ENCODE measurements around the gene NRG3.

Gene NRG3

DNA sequence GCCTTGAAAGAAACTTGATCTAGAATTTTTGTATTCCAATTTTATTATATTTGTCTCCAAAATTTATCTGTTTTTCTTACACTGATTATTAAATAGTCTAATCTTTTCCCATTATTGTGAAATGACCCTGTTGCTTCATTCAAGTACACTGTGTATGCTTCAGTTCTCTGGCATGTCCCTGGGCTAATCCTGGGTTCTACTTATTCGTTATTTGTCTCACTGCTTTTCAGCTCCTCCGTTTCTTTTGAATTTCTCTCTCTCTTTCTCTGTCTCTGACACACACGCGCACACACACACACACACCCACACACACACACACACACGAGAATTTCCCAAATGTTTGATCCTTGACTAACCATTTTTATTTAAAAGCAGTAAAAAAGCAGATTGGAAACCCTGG, 768.6 kb downstream of the NRG3 start:
- no peak overlapping the region for H3K27ac ChIP-seq
- TF ChIP-seq, protein P1, sequence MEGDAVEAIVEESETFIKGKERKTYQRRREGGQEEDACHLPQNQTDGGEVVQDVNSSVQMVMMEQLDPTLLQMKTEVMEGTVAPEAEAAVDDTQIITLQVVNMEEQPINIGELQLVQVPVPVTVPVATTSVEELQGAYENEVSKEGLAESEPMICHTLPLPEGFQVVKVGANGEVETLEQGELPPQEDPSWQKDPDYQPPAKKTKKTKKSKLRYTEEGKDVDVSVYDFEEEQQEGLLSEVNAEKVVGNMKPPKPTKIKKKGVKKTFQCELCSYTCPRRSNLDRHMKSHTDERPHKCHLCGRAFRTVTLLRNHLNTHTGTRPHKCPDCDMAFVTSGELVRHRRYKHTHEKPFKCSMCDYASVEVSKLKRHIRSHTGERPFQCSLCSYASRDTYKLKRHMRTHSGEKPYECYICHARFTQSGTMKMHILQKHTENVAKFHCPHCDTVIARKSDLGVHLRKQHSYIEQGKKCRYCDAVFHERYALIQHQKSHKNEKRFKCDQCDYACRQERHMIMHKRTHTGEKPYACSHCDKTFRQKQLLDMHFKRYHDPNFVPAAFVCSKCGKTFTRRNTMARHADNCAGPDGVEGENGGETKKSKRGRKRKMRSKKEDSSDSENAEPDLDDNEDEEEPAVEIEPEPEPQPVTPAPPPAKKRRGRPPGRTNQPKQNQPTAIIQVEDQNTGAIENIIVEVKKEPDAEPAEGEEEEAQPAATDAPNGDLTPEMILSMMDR (conservative IDR thresholded peaks at IDR 0.05): no peak

DNA sequence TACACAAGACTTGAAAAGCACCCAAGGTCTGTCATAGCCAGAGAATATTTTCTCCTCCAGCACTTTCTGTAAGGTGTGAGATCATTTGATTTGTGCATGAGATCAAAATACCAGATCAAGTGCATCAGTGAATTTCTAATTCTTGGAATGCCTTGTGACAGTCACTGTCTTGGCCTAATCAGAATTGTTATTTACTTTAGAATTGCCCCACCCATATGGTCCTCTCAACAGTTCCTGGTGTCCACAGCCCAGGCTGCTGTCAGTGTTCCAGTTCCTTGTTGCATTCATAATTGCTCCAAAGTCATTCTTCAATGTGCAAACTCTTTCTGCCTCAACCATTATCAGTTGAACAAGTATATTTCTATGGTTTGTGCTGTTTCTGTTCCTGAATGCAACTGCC, 770.2 kb downstream of the NRG3 start:
- TF ChIP-seq, protein P1 (conservative IDR thresholded peaks at IDR 0.05): no peak
- H3K27ac ChIP-seq: no peak overlapping the region

DNA sequence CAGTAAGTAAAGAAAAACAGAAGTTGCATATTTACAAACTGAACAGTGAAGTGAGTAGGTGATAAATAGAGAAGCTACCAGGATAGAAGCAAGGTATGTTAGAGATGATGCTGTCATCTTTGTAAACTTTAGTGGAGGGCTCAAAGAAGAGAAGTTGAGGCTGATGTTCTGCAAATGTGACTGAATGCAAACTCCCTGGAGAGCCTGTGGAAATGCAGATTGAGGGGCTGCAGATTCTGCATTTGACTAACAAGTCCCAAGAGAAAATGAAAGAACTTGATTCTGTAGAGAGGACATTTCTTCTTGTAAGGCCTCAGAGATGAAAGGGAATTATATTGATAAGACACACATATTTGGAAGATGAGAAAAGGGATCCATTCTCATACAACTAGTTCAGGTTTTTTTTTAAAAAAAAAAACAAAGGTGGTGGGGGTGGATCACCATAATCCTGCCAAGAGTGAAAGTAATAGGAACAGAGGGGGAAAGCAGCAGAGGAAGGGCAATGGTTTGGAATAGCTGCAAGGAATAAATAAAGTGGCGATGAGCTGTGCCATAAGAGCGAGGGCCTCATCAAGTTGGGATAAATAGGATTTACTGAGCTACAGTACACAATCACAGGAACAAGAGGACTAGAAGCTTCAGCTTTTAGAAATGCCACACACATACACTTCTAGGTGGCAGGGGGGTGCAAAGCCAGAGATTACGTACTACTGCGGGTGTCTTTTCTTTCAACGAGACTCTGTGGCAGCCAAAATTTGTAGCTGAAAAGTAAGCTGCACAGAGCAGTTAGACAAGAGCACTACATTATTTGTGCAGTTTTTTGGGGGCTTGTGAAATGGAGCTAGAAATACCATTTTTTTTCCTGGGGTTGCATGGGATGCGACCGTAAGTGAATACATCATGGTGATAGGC, 778.5 kb downstream of the NRG3 start:
- TF ChIP-seq, protein P1 (conservative IDR thresholded peaks at IDR 0.05): no peak
- no peak overlapping the region for H3K27ac ChIP-seq

DNA sequence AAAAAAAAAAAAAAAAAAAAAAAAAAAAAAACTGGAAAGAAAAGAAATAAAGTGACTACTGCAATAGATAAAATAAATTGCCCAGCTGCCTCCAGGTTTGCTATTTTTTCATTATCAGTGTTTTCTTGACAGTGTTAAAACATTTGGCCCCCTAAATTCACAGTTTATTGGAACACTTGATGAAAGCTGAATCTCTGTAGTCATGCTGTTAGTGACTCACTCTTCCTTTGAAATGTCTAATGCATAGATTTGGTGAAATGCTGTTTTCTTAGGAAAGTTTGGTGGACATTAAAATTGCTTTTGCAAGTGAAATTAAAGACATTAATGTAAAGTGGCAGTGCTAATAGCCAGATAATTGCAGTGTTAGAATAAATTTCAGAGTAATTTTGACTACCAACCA, 785.2 kb downstream of the NRG3 start:
- TF ChIP-seq, protein P1 (conservative IDR thresholded peaks at IDR 0.05): no peak
- H3K27ac ChIP-seq: no peak overlapping the region

DNA sequence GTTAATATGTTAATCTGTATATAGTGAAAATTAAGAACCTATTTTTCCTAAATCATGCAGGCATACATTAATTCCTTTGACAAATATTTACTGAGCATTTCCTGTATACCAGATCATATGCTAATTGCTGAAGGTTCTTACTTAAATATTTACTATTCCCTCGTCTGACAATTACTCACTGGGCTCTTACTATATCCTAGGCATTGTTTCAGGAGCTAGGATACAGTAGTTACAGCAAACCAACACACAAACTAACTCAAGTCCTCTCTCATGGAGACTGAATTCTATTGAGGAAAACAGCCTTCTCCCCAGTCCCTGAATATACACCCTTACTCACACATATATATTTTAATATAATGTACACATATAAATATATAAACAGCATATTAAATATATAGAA, 786.0 kb downstream of the NRG3 start:
- no peak overlapping the region for H3K27ac ChIP-seq
- TF ChIP-seq, protein P1 (conservative IDR thresholded peaks at IDR 0.05): no peak

DNA sequence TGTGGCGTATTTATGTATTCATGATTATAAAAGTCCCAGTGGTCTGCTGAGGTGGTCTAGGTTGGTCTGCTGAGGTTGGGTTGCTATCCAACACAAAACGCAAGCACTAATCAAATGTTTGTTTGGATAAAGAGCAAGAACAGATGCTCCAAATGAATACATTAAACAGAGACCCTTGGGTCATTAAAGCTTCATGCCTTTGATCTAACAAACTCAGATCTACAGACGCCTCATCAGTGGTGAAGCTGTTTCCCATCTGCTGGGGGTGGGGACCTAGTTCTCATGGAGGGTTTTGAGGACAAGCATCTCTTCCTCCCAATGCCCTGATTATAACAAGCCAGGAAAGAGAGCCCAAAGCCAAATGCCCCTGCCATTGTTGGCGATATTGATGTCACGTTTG, 786.7 kb downstream of the NRG3 start:
- TF ChIP-seq, protein P1 (conservative IDR thresholded peaks at IDR 0.05): no peak
- no peak overlapping the region for H3K27ac ChIP-seq

DNA sequence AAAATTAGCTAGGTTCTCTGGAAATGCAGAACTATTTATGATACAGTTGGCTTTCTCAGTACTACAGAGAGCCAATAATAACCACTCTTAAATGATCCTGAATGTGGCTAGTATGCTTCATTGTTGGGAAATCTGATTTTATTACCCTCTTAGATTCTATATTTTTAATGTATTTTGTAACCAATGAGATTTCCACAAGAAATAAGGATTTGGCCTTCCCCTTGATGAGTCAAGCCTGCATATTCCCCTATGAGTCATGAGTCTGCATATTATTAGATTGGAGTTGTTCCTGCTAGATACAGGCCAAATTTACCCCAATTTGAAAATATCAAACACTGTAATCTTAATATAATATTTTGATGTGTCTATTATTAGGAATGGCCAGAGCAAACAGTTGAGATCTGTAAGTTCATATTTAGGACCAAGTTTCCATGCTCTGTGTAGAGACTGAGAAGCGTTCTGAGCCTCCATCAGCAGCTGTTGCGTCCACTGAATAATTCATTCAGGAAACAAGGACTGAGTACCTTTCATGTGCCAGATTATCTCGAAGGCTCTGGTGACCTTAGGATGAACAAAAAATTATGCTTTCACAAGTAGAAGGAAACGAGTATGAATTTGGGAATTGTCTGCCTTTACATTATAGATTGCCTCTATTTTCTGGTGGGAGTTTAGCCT, 793.4 kb downstream of the NRG3 start:
- no peak overlapping the region for H3K27ac ChIP-seq
- TF ChIP-seq, protein P1 (conservative IDR thresholded peaks at IDR 0.05): no peak

All from VCaP (cell line).